Hematopoietic multipotent progenitor cell treated with erythropoietin and hydrocortisone succinate and interleukin-3 and kit ligand, for 6 days (in vitro differentiated cells): ENCODE data around the gene MAGEA4.
"Not testable (repeated sequence)": the region's sequence is repeated elsewhere in the genome, so short reads cannot be mapped to it uniquely, and the experiment has no call there.

ENCODE experiments used
- DNase-seq: peaks from one replicate; pipeline ENCODE4 v3.0.0-alpha.2; 2015

MAGEA4 gene, protein sequence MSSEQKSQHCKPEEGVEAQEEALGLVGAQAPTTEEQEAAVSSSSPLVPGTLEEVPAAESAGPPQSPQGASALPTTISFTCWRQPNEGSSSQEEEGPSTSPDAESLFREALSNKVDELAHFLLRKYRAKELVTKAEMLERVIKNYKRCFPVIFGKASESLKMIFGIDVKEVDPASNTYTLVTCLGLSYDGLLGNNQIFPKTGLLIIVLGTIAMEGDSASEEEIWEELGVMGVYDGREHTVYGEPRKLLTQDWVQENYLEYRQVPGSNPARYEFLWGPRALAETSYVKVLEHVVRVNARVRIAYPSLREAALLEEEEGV

DNA sequence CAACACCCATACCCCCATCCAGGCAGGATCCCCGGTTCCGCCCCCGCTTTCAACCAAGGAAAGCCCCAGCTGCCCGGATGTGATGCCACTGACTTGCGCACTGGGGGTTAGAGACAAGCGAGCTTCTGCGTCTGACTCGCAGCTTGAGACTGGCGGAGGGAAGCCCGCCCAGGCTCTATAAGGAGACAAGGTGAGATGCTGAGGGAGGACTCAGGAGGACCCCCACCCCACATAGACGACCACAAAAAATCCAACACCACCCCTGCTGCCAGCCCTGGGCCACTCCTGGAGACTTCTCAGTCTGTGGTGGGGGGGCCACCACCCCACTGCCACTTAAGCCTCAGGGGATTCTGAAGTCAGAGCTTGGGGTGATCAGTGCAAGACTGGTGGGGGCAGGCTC is at the start of gene MAGEA4:
Gene MAGEA4 (plus strand): TSS at position 110 of the 400 bp plus-strand sequence. CDS start 10,776 bp downstream, outside the sequence.
- DNase-seq: no peak

DNA sequence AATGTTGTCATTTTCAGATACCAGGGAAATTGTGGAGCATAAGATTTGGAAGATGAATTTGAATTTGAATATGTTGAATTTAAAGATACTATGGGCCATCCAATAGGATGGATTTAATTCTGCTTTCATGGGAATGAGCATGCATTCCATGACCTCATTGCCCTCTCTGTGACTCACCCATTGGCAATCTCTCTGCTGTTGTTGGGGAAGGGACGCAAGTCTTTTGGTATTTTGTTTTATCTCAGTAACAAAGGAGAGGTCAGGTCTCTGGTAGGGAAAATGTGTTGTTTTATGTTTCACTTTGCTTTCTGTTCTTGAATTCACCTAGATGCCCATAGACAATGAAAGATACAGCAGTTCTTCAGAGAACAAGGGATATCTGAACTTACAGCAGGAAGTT is 42.1 kb upstream of the MAGEA4 start:
- DNase-seq: no peak

DNA sequence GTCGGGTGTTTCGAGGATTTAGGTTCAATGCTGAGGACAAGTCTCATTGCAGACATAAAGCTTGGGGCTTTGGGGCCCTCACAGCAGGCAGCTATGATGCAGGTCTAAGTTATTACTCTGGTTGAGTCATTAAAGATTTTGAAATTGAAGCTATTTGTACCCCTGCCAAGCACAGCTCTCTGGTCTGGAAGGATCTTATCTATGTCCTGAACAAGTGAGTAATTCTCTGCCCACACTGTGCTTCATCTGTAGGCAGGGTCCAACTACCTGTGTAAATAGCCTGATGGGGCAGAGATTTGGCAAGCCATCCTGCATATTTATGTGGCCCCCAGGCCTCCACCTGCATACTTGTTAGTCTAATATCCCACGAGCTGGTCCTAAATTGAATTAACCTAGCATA is 41.4 kb upstream of the MAGEA4 start:
- no peak for DNase-seq

DNA sequence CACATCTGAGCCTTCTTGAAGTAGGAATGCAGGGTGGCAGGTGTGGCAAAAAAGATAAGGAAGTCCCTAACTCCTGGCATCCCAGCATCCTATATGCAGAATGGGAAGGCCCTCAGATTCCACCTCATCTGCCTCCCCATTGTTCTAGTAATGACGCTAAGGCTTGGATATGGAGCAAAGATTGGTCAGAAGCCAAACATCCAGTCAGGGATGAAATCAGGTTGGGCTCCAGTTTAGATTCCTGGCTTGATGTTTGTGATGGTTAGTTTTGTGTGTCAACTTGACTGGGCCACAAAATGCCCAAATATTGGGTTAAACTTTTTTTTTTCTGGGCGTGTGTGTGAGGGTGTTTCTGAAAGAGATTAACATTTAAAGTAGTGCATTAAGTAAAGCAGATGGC is 39.6 kb upstream of the MAGEA4 start:
- no peak for DNase-seq

DNA sequence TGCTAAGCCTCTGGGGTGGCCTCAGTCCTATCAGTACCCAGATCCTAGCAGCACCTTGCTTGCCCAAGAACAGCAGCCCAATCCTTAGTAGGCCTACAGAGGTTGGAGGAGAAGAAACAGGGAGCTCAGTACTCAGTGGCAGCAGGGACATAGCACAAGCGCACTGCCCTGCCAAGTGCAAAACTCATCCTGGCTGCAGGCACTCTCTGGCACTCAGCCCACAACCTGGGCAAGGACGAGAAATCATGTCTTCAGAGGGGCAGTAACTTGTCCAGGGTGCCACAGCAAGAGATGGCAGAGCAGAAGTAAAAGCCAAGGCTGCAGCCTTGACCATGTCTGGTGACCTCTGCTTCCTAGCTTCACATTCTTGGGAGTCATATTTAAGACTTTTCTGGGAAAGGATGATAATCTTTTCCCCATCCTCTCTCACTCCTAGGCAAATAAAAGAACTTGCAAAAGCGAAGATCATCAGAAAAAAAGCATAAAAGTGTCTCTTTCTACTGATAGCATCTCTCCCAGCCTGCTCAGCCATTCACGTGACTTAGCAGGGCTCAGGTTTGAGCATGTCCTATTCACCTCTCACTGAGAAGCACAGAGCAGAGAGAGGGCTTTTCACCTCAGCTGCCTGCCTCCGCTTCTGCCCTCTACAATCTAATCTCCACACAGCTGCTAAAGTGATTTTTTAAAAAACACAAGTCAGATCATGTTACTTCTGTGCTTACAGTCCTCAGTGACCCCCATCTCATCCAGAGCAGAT is 37.2 kb upstream of the MAGEA4 start:
- DNase-seq: no peak

DNA sequence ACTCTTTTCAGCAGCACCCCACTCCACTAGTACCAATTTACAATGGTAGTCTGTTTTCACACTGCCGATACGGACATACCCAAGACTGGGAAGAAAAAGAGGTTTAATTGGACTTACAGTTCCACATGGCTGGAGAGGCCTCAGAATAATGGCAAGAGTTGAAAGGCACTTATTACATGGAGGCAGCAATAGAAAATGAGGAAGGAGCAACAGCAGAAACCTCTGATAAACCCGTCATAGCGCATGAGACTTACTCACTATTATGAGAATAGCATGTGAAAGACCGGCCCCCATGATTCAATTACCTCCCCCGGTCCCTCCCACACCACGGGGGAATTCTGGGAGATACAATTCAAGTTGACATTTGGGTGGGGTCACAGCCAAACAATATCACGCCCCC is 34.1 kb upstream of the MAGEA4 start:
- no peak for DNase-seq

DNA sequence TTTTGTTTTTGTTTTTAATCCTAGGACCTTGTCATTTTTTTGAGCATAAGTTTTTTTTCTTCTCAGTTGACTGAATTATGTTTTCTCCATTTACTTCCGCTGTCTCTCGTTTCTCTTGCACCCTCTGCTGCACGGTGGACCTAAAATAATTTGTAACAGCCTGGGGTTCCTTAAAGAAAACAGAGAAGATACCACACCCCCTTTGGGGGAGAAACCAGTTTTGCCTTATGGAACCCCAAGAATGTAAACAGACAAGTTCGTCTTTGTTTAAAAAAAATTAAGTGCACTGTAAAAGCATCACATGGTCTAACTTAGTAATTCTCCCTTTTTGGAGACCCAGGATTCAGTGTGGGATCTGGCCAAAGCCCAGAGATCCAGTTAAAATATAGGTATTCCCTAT is 32.8 kb upstream of the MAGEA4 start:
- no peak for DNase-seq

DNA sequence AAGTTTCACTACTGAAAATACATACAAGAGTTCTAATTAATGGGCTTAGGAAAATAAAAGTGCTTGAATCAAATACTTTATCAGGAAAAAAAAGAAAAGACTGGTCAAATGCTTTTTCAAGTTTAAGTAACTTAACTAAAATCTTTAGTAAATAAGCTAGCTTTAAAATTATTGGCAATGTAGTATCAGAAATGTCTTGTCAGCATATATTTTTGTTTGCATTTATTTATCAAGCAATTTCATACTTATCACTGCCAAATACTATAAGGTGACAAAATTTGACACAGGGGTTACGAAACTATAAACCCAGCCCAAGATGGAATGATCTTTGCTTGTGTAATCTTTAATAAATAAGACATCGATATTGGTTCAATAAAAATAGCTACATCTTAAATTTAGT is 31.8 kb upstream of the MAGEA4 start:
- no peak for DNase-seq

DNA sequence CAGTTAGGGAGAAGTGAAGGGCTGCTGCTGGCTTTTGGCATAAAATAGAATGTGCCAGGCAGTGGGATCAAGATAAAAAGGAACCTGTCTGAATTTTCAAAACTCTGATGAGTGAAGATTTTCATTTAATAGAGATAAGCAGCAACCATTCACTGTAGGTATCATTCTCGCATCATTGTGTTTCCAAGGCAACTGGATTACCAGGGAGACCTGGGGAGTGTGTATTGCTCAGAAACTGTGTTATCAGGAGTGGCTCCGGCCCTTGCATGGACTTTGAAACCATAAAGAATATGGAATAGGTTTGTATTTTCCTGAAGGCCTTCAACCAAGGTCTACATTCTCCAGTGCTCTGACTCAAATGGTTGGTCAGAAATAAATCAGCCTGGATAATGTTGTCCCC is 23.3 kb upstream of the MAGEA4 start:
- DNase-seq: no peak

DNA sequence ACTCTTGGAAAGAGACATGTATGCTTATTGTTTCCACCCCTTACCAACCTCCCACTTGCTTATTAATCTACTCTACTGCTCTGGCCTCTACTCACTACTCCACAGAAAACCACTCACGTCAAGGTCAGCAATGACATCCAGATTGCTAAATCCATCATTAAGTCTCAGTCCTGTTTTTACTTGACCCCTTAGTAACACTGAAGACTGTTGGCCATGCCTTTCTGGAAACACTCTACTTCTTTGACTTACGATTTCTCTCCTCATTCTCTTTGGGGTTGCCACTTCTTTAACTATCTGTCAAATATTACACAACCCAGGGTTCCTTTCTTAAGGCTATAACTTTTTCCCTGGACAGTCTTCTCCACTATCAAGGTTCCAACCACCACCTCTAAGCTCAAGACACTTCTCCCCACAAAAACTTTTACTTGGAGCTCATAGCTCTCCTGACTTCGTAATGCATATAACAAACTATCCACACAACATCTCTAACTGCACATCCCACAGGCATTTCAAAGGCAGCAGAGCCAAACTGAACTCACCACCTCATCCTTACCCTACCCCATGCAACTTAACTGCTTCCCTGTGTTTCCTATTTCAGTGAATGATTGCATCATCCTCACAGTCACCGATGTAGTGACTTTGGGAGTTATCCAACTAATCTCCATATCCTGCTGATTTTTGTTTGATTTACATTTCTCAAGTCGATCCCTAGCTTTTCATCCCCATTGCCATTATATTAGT is 15.8 kb upstream of the MAGEA4 start:
- DNase-seq: no peak

DNA sequence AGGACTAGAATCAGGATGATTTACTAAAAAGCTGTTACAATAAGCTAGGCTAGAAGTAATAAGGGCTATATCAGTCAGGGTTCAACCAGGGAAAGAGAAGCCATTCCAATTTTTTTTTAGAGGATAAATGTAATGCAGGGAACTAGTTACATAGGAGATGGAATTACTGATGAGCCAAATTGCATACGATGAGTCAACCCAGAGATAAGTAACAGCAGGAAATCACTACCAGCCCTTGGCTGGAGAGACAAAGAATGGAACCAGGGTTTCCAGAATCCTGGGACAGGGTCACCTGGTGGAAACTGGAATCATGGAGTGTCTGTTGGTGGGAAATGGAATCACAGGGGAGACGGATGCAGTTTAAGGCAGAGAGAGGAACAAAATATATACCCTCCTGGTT is 13.1 kb upstream of the MAGEA4 start:
- no peak for DNase-seq

DNA sequence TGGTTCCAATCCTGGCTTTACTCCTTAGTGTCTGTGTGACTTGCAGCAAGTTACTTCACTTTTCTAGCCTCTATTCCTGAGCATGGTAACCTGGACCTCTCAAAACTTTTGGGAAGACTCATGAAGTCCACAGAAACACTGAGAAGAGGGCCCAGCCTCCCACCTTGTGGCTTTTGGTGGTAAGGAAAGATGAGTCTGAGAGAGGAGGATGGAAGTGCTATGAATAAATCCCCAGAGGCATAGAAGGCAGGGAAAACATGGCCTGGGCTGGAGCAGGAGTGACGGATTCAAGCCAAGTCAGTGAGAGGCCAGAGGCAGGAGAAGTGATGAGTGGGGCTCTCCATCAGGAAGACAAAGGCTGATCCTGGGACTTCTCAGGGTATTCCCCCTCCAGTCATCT is 10.9 kb upstream of the MAGEA4 start:
- no peak for DNase-seq

DNA sequence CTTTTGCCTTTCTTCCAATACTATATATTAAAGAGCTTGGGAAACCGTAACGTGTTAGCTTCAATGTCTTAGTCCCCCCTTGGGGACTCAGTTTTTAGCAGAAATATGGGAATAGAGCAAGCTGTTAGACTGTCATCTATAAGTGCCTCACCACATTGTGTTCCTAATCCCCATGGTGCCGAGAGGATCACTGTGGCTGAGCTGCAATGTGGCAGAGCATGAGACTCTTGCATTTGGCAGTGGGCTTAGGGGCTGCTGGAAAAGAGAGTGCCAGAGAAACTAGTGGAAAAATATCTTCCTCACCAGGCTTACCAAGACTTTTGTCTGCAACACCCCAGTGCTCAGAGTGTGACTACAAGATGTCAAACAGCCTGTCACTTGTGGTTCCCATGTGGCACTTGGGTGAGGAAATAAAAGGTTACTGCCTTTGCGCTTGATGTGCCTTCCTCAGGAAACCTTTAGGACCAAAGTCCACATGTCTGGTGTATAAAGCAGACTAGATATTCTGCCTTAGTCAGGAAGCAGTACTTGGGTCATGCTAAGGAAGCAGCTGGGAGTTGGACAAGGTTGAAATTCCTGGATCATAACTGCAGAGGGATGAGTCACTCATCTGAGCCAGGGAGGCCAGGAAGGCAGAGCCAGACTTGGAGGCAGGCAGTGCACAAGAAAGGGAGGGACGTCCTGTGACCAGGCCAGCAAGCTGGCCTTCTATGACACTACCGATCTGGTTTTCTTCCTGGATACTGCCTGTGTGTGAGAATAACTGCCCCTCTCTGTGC is 9.7 kb upstream of the MAGEA4 start:
- no peak for DNase-seq

DNA sequence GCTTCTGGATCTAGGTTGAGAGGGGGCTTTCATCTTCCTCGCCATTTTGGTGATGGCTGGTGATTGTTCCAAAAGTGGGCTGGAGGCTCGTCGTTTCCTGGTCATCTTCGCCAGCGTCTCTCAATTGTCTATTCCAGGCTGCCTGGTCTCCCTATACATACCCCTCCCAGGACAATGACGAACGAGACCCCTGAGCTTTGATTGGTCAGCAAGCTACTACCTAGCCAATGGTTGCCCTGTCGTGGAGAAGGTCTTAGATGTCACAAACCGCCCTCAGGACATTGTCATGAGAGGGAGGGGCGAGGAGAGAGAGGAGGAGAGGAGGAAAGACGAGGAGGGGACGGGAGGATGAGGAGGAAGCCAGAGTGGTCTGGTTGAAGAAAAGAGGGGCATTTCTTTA is 7.7 kb upstream of the MAGEA4 start:
- no peak for DNase-seq

DNA sequence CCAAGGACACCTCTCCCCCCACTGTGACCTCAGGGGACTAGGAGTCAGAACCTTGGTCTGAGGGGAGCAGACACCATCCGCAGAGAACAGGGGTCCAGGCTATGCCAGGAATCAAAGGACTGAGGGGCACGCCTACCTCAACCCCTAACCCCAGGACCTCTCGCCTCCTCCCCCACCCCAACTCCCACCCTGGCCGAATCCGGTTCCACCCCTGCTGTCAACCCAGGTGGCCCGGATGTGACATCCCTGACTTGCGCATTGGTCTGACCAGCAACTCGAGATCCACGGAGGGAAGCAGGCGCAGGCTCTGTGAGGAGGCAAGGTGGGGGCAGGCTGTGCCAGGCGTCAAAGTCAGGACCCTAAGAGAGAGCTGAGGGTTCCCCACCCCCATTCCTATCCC is 468 bp upstream of the MAGEA4 start:
- no peak for DNase-seq

DNA sequence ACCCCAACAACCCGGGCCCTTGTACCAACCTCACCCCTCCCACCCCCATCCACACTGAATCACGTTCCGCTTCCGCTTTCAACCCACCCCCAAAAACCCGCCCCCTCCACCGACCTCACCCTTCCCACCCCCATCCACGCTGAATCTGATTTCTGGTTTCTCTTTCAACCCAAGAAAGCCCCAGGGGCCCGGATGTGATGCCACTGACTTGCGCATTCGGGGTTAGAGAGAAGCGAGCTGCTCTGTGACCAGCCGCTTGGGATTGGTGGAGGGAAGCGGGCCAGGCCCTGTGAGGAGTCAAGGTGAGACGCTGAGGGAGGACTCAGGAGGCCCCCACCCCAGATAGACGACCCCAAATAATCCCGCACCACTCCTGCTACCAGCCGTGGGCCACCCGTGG is 6.0 kb downstream of the MAGEA4 start:
- DNase-seq: not testable (repeated sequence)

DNA sequence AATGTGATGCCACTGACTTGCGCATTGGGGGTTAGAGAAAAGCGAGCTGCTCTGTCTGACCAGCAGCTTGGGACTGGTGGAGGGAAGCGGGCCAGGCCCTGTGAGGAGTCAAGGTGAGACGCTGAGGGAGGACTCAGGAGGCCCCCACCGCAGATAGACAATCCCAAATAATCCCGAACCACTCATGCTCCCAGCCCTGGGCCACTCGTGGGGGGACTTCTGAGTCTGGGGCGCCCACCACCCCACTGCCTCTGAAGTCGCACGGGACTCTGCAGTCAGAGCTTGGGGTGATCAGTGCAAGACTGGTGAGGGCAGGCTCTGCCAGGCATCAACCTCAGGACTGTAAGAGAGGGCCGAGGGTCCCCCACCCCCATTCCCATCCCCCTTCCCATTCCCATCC is 6.9 kb downstream of the MAGEA4 start:
- no peak for DNase-seq

DNA sequence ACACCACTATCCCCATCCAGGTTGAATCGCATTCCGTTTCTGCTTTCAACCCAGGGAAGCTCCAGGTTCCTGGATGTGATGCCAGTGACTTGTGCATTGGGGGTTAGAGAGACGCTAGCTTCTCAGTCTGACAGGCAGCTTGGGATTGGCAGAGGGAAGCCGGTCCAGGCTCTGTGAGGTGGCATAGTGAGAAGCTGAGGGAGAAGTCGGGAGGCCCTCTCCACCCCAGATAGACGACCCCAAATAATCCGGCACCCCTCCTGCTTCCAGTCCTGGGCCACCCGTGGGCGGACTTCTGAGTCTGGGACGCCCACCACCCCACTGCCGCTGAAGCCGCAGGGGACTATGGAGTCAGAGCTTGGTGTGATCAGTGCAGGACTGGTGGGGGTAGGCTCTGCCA is 7.4 kb downstream of the MAGEA4 start:
- no peak for DNase-seq

DNA sequence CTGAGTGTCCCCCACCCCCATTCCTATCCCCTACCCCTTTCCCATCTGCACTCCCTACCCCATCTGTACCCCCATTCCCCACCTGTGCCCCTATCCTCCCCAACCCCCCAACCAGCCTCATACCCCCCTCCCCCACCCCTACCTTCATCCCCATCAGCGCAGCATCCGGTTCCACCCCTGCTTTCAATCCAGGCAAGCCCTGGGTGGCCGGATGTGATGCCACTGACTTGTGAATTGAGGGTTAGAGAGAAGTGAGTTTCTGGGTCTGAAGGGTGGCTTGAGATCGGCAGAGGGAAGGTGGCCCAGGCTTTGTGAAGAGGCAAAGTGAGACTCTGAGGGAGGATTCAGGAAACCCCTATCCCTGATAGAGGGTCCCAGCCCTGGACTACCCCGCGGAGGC is 7.8 kb downstream of the MAGEA4 start:
- no peak for DNase-seq

DNA sequence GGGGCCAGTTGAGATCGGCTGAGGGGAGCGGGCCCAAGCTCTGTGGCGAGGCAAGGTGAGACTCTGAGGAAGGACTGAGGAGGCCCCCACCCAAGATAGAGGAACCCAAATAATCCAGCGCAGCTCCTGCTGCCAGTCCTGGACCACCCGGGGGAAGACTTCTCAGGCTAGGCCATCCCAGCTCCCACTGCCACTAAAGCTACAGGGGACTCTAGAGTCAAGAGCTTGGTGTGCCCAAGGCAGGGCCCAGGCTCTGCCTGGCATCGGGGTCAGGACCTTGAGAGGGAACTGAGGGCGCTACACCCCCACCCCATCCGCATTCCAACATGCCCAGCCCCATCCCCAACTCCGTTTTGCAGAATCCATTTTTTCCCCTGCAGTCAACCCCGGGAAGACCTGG is 8.6 kb downstream of the MAGEA4 start:
- no peak for DNase-seq

DNA sequence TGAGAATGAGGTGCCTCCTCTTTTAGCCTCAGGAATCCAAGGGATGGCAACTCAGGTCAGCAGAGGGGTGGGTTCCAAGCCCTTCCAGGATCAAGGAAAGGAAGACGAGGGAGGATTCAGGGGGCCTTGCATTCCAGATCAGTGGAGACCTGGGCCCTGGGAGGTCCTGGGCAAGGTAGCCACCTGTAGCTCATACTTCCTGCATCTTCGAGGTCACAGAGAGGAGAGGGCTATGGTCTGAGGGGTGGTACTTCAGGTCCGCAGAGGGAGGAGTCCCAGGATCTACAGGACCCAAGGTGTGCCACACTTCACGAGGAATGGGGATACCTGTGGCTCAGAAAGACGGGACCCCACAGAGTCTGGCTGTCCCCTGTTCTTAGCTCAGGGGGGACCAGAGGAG is 9.2 kb downstream of the MAGEA4 start:
- DNase-seq: no peak

DNA sequence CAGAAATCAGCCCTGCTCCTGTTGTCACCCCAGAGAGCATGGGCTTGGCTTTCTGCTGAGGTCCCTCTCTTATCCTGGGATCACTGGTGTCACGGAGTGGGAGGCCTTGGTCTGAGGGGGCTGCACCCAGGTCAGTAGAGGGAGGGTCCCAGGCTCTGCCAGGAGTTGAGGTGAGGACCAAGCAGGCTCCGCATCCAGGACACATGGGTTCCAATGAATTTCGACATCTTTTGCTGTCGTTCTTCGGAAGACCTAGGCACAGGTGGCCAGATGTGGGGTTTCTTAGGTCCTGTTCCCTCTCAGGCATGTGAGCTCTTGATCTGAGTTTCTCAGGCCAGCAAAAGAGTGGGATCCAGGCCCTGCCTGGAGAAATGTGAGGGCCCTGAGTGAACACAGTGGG is 10.0 kb downstream of the MAGEA4 start:
- no peak for DNase-seq

DNA sequence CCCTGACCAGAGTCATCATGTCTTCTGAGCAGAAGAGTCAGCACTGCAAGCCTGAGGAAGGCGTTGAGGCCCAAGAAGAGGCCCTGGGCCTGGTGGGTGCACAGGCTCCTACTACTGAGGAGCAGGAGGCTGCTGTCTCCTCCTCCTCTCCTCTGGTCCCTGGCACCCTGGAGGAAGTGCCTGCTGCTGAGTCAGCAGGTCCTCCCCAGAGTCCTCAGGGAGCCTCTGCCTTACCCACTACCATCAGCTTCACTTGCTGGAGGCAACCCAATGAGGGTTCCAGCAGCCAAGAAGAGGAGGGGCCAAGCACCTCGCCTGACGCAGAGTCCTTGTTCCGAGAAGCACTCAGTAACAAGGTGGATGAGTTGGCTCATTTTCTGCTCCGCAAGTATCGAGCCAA is 11.0 kb downstream of the MAGEA4 start:
- no peak for DNase-seq
